ENCODE data around the gene RIOX2.

Gene RIOX2

DNA sequence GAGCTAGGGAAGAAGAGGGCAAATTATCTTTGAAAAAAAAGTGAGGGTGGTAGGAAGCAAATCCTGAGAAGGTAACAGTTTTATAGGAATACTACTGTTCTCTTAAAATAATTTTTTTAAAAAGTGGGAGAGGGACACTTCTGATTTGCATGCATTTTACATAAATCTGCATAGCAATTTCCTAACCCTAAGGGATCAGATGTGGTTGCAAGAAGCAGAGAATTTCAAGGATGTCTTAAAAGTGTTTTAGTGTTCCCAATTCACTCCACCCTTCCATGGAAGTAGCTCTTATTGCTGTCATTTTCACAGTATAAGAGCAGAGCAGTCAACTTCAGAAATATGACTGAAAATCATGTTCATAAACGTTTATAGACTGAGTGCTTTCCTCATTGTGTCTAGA, 27.8 kb upstream of the RIOX2 start:
- no peak for DNase-seq (ENCODE audit: low spot score in 2 of 2)
- H3K27me3 ChIP-seq (ENCODE audit: low read depth) = no peaks in the 10 kb centered on the region
- no peaks in the 10 kb centered on the region for H3K4me1 ChIP-seq
- in situ Hi-C loops (cut with MboI; ENCODE audit: low sequenced_read_pairs) = no loop called here
- no peaks in the 10 kb centered on the region for H3K36me3 ChIP-seq (replicated peaks)
- H3K9me3 ChIP-seq = no peaks in the 10 kb centered on the region
- no peak overlapping the region for H3K4me3 ChIP-seq

DNA sequence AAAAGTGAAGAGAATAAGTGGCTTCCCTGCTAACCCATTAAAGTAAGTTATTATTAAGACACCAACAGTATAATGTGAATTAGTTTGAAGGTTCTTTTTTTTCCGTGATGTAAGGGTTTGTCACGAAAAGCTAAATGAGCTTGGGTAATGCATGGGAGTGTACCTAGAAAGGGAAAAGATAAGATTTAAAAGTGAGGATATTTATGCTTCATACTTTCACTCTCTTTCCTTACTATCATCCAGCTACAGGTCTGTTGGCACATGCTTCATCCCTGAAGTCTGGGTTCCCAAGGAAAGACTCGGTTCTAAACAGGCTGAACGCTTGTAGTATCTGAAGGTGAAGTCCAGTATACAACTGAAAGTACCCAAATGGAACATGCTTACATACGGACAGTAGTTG, 26.9 kb upstream of the RIOX2 start:
- Histone ChIP-seq H3K36me3 (replicated peaks) (no peaks in the 10 kb centered on the region), H3K27me3 (ENCODE audit: low read depth) (no peaks in the 10 kb centered on the region), H3K4me1 (no peaks in the 10 kb centered on the region), H3K9me3 (no peaks in the 10 kb centered on the region), H3K4me3 (no peak overlapping the region)
- DNase-seq (ENCODE audit: low spot score in 2 of 2) = no peak
- in situ Hi-C loops (cut with MboI; ENCODE audit: low sequenced_read_pairs) = no loop called here

DNA sequence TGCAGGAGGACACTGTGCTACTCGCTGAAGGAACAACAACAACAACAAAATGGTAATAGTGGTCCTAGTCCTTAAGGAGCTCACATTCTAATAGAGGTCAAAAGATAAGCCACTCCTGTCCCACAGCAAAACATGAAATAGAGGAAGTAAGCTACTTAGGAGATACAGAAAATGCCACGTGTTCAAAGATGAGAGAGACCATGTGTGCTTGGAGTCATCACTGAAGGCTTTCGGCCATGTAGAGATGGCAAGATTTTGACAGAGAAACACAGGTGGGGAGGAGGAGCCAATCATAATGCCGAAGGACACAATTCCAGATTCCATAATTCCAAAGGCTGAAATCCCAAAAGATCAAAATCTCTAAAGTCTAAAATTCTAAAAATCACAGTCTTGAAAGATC, 24.8 kb upstream of the RIOX2 start:
- Histone ChIP-seq H3K4me3 (no peak overlapping the region), H3K36me3 (replicated peaks) (no peaks in the 10 kb centered on the region), H3K9me3 (no peaks in the 10 kb centered on the region), H3K4me1 (no peaks in the 10 kb centered on the region), H3K27me3 (ENCODE audit: low read depth) (no peaks in the 10 kb centered on the region)
- DNase-seq (ENCODE audit: low spot score in 2 of 2) = no peak
- in situ Hi-C loops (cut with MboI; ENCODE audit: low sequenced_read_pairs) = no loop called here

DNA sequence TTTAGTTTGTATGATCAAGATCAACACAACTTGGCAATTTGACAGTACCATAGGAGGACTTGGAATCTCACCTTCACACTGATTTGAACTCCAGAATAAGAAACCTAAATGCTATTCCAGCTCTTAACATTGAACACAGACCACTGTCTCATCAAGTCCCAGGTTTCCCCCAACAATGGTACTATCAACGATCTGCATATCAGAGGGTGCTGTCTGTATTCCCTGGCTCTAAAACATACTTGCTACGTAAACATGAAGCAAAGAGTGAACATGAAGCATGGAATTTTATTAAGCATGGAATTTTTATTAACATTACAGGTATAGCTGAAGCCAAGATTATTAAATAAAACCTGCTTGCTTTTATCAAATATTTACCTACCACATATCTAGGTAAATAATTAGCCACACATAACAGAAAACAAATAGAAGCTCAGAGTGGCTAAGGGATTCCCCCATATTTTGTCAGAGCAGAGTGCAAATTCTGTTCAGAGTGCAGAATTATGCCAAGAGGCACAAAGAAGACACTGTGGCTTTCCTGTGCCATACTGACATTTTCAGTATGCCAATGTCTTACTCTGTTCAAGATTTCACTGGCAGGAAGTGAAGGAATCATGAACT, 22.2 kb upstream of the RIOX2 start:
- in situ Hi-C loops (cut with MboI; ENCODE audit: low sequenced_read_pairs) = no loop called here
- Histone ChIP-seq H3K4me1 (no peaks in the 10 kb centered on the region), H3K4me3 (no peak overlapping the region), H3K9me3 (no peaks in the 10 kb centered on the region), H3K27me3 (ENCODE audit: low read depth) (no peaks in the 10 kb centered on the region), H3K36me3 (replicated peaks) (no peaks in the 10 kb centered on the region)
- DNase-seq (ENCODE audit: low spot score in 2 of 2) = no peak

DNA sequence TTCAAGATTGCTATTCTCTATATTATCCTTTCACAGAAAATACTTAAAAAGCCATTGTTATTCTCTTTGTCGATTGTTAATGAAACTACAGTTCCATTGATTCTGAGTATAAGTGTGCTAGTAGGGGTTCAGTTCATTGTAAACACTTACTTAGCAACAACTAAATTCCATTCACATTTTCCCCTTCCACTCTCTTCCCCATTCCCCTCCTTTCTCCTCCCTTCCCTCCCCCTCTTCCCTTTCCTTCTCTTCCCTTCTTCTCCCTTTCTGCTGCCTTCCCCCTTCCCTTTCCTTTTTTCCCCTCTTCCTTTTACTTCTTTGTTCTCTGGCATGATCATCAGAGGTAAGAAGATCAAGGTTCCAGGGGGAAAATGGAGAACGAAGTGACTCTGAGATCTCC, 21.3 kb upstream of the RIOX2 start:
- Histone ChIP-seq H3K27me3 (ENCODE audit: low read depth) (no peaks in the 10 kb centered on the region), H3K9me3 (no peaks in the 10 kb centered on the region)
- in situ Hi-C loops (cut with MboI; ENCODE audit: low sequenced_read_pairs) = no loop called here

DNA sequence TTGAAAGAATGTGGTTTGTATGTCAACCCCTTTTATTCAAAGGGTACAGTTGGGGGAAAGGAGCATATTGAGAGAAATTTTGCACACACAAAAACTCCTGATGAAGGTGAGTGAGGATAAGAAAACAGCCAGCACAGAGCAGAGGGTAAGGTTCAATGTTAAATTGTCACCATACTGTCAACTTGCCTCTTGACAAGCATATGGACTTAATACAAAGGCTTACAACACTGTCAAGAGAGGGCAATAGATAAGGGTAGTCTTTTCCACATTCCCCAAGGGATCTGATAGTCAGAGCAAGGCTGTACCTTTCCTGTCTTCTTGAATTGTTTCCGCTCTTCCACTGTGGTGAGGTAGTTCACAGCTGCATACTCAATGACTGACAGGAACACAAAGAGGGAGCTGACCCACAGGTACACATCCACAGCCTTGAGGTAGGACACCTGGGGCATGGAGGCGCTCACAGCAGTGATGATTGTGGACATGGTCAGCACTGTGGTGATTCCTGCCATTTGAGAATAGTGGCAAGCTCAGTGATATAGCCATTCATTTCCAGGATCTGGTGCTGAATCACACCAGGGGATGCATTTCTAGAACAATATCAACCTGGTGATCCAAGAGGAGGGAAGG, 20.4 kb upstream of the RIOX2 start:
- Histone ChIP-seq H3K27me3 (ENCODE audit: low read depth) (no peaks in the 10 kb centered on the region), H3K36me3 (replicated peaks) (no peaks in the 10 kb centered on the region), H3K9me3 (no peaks in the 10 kb centered on the region), H3K4me1 (no peaks in the 10 kb centered on the region), H3K4me3 (no peak overlapping the region)
- in situ Hi-C loops (cut with MboI; ENCODE audit: low sequenced_read_pairs) = no loop called here
- no peak for DNase-seq (ENCODE audit: low spot score in 2 of 2)

More for the DNA sequence above, 21.3 kb upstream of the RIOX2 start:
- Histone ChIP-seq H3K36me3 (replicated peaks) (no peaks in the 10 kb centered on the region), H3K4me3 (no peak overlapping the region), H3K4me1 (no peaks in the 10 kb centered on the region)
- no peak for DNase-seq (ENCODE audit: low spot score in 2 of 2)

DNA sequence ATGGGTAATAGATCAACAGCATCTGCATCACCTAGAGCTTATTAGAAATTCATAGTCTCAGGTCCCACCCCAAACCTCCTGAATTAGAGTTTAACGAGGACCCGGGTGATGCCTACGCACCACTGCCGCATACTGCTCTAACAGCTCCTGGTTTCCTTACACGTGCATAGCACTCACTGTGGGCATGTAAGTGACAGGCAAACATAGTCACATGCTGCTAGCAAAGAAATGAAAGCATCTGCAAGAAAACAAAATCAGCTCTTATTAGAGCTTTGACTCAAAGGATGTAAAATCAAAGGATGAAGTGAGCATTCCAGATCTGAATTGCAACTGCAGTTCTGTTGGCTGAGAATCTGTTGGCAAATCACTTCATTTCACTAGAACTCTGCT, 19.1 kb upstream of the RIOX2 start:
- Histone ChIP-seq H3K27me3 (ENCODE audit: low read depth) (no peaks in the 10 kb centered on the region), H3K9me3 (no peaks in the 10 kb centered on the region), H3K36me3 (replicated peaks) (no peaks in the 10 kb centered on the region), H3K4me1 (no peaks in the 10 kb centered on the region), H3K4me3 (no peak overlapping the region)
- in situ Hi-C loops (cut with MboI; ENCODE audit: low sequenced_read_pairs) = no loop called here
- DNase-seq (ENCODE audit: low spot score in 2 of 2) = no peak

DNA sequence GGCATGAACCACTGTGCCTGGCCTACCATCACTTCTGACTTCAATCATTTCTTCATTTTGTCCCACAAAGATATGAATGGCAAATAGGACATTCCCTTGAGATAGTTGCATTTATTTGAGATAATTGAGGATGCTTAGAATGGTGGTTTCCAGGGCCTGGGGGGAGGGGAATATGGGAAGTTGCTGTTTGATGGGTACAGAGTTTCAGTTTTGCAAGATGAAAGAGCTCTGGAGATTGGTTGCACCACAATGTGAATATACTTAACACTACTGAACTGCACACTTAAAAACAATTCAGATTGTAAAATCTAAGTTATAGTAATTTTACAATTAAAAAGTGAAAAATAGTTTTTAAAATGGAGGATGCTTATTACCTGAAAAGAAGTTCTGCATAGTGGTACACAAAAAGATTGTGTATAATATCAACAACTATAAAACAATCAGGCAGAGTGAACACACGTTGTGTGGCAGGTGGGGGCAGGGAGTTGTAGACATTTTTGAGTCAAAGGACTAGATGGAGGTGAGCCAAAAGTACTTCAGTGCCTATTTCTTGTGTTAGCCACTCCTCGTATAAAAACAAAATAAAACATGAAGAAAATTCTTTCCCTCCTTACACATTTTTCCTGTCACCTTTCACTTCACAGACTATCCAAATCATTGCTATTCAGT, 18.5 kb upstream of the RIOX2 start:
- Histone ChIP-seq H3K4me3 (no peak overlapping the region), H3K36me3 (replicated peaks) (no peaks in the 10 kb centered on the region), H3K4me1 (no peaks in the 10 kb centered on the region), H3K9me3 (no peaks in the 10 kb centered on the region), H3K27me3 (ENCODE audit: low read depth) (no peaks in the 10 kb centered on the region)
- DNase-seq (ENCODE audit: low spot score in 2 of 2) = no peak
- in situ Hi-C loops (cut with MboI; ENCODE audit: low sequenced_read_pairs) = no loop called here

DNA sequence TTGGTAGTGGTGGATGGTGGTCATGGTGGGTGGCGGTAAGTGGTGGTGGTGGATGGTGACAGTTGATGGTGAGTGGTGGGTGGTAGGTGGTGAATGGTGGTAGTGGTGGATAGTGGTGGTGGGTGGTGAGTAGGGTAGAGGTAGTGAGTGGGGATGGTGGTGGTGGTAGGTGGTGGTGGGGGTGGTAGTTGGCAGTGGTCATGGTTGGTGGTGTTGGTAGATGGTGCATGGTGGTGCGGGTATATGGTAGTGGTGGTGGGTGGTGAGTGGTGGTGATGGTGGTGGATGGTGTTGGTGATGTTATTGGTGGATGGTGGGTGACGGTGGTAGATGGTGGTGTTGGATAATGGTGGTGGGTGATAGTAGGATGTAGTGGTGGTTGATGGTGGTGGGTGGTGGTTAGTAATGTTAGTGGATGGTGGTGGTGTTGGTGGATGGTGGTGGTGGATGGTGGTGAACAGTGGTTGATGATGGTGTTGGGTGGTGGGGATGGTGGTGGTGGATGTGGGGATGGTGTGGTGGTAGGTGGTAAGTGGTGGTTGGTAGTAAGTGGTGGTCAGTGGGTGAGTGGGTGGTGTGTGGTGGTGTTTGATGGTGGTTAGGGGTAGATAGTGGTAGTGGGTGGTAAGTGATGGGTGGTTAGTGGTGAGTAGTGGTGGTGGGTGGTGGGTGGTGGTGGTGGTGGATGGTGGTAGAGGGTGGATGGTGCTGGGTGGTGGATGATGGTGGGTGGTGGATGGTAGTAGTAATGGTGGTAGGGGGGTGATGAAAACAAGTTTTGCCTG, 16.7 kb upstream of the RIOX2 start:
- H3K36me3 ChIP-seq (replicated peaks) = no peaks in the 10 kb centered on the region
- H3K27me3 ChIP-seq (ENCODE audit: low read depth) = no peaks in the 10 kb centered on the region
- DNase-seq (ENCODE audit: low spot score in 2 of 2) = no peak
- H3K4me3 ChIP-seq = no peak overlapping the region
- H3K9me3 ChIP-seq = no peaks in the 10 kb centered on the region
- in situ Hi-C loops (cut with MboI; ENCODE audit: low sequenced_read_pairs) = no loop called here
- H3K4me1 ChIP-seq = no peaks in the 10 kb centered on the region

DNA sequence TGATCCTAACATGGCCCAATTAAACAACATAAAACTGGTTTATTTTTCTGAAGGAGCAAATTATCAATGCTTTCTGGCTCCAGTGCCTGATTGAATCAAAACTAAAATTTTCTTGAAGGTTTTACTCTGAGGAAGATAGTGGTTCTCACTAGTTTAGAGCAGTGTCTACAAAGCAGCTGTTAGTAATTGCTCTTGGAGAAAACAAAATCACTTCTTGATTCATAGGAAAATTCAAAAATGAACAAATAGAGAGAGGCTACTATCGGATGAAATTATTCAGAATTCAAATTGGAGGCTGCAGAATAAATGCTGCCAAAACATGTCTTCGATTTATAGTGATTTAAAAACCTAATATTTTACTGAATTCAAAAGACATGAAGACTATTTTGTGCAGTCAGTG, 15.1 kb upstream of the RIOX2 start:
- no peak for DNase-seq (ENCODE audit: low spot score in 2 of 2)
- H3K9me3 ChIP-seq = no peaks in the 10 kb centered on the region
- in situ Hi-C loops (cut with MboI; ENCODE audit: low sequenced_read_pairs) = no loop called here
- H3K4me3 ChIP-seq = no peak overlapping the region
- no peaks in the 10 kb centered on the region for H3K27me3 ChIP-seq (ENCODE audit: low read depth)
- H3K4me1 ChIP-seq = peaks cover 3% of the 10 kb centered on the region; the same call in 1 of the 2 replicates
- no peaks in the 10 kb centered on the region for H3K36me3 ChIP-seq (replicated peaks)

DNA sequence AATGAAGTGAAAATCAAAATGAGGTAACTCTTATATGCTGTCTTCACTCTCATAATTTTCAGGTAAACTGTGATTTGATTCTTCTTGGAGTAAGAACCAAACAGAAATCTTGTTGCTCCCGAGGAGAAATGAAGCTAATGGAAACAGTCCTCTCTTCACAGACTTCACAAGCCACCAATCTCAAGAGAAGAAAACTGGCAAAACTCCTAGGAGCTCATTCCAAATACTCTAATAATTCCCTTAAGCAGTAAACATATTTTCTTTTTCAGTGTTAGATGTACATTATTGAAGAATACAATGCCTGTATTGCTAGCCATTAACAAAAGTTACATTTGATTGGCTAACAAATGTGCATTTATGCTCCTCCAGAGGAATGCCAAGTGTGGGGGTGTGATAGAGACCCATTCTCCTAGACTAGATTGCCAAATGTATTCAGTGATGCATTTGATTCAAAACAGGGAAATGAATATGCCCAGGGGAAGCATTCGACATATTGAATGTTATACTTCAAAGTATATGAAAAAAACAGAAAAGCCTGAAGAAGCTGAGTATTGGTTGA, 11.8 kb upstream of the RIOX2 start:
- no peak overlapping the region for H3K4me3 ChIP-seq
- H3K9me3 ChIP-seq = no peaks in the 10 kb centered on the region
- H3K36me3 ChIP-seq (replicated peaks) = no peaks in the 10 kb centered on the region
- DNase-seq (ENCODE audit: low spot score in 2 of 2) = no peak
- in situ Hi-C loops (cut with MboI; ENCODE audit: low sequenced_read_pairs) = no loop called here
- peaks cover 3% of the 10 kb centered on the region for H3K4me1 ChIP-seq
- H3K27me3 ChIP-seq (ENCODE audit: low read depth) = no peaks in the 10 kb centered on the region

DNA sequence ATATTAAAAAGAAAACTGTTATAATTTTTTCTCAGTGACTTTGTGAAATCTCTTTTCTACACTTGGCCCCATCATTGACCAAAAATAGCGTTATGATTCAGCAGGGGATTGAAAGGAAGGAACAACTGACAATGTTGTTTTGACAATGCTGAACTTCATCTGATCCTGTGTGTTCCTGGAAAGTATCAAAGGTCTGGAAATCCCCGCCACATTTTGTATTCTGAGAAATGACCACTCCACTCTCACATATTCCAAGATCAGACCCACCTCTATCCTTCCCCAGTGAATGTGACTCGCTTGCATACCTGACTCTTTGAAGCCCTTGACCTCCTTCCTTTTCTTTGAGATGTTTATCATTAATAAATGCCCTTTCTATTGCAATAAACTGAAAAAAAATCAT, 9.7 kb upstream of the RIOX2 start:
- no peaks in the 10 kb centered on the region for H3K36me3 ChIP-seq (replicated peaks)
- H3K27me3 ChIP-seq (ENCODE audit: low read depth) = no peaks in the 10 kb centered on the region
- H3K9me3 ChIP-seq = no peaks in the 10 kb centered on the region
- no peak overlapping the region for H3K4me3 ChIP-seq
- H3K4me1 ChIP-seq = peaks cover 16% of the 10 kb centered on the region
- in situ Hi-C loops (cut with MboI; ENCODE audit: low sequenced_read_pairs) = no loop called here
- no peak for DNase-seq (ENCODE audit: low spot score in 2 of 2)

DNA sequence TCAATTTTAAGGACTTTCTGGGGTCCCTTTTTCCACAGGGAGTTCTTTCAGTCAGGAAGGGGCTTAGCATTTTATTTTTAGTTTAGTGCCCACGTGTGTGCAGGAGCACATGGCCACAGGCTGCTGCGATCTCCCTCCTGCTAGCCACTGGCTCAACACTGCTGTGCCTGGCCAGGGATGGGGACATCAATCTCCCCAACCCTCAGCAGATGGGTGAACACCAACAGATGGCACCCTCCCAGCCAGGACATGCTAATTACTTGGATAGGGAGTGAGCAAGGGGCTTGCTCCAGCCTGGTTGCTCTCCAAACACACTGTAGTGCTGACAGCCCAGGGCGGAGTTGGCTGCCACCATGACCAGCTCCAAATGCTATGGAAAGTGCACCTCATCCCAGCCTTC, 7.4 kb upstream of the RIOX2 start:
- H3K27me3 ChIP-seq (ENCODE audit: low read depth) = no peaks in the 10 kb centered on the region
- no peak for DNase-seq (ENCODE audit: low spot score in 2 of 2)
- no peak overlapping the region for H3K4me3 ChIP-seq
- in situ Hi-C loops (cut with MboI; ENCODE audit: low sequenced_read_pairs) = no loop called here
- H3K4me1 ChIP-seq = peaks cover 22% of the 10 kb centered on the region
- no peaks in the 10 kb centered on the region for H3K36me3 ChIP-seq (replicated peaks)
- H3K9me3 ChIP-seq = no peaks in the 10 kb centered on the region

DNA sequence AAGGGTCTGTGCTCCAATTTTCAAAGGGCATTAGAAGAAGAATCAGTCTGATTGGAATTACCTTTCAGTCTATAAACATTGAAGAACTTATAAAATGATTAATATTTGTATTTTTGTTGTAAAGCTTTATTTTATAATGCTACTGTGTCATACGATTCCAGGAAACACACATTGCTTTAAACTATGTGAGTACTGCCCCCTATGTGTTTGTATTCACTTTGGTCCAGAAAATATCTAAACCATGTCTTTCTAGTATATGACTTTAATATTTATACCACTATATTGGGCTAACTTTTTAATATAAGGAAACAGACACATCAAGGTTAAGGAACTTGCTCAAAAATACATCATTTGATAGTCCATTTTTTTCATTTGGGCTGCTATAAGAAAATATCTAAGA, 3.2 kb upstream of the RIOX2 start:
- Histone ChIP-seq H3K4me1 (peaks cover 22% of the 10 kb centered on the region), H3K36me3 (replicated peaks) (no peaks in the 10 kb centered on the region), H3K27me3 (ENCODE audit: low read depth) (no peaks in the 10 kb centered on the region), H3K4me3 (no peak overlapping the region), H3K9me3 (no peaks in the 10 kb centered on the region)
- DNase-seq (ENCODE audit: low spot score in 2 of 2) = no peak
- in situ Hi-C loops (cut with MboI; ENCODE audit: low sequenced_read_pairs) = no loop called here

Data from HAP-1 (cell line).